ENCODE measurements around the gene LMAN1.

LMAN1 gene

DNA sequence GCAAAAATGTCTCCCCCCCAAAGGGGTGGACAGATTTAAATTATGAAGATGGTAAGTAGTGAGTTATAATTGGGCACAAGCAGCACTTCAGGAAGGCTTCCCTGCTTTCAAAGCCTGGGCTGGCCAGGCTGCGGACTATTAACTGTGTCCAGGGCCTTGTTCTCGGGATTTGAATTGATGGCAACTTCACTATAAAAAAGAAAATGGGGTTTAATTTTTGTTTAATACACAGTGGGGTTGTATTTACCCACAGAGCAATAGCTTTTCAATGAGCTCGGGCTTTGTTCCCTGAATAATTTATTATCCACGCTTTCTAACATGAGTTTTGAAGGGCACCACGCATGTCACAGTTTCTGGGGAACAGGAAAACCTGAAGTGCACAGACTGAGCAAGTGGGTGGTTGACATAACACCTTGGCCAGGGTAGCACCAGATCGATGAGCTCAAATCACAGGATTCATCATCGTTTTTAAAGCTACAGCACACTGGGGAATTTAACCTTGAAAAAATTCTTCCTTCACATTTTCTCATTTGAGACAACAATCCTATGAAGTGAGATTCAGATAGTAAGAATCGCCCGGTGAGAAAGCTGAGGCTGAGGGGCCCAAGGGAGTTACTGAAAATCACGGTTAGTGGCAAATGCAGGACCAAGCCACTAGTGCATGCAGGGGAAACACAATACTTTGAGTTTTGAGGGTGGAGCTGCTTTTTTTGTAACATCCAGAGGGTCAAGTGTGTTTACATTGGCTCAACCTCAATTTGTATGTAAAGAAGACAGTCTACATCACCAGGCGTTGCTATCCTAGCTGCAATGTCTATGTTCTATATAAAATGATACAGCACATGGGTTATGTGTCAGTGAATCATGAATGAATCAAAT, 28.9 kb upstream of the LMAN1 start:
- TF ChIP-seq, protein P1, sequence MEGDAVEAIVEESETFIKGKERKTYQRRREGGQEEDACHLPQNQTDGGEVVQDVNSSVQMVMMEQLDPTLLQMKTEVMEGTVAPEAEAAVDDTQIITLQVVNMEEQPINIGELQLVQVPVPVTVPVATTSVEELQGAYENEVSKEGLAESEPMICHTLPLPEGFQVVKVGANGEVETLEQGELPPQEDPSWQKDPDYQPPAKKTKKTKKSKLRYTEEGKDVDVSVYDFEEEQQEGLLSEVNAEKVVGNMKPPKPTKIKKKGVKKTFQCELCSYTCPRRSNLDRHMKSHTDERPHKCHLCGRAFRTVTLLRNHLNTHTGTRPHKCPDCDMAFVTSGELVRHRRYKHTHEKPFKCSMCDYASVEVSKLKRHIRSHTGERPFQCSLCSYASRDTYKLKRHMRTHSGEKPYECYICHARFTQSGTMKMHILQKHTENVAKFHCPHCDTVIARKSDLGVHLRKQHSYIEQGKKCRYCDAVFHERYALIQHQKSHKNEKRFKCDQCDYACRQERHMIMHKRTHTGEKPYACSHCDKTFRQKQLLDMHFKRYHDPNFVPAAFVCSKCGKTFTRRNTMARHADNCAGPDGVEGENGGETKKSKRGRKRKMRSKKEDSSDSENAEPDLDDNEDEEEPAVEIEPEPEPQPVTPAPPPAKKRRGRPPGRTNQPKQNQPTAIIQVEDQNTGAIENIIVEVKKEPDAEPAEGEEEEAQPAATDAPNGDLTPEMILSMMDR (IDR thresholded peaks at IDR 0.05; ENCODE audit: borderline replicate concordance, insufficient read depth, low read depth, low read length), result no peak
- no peak overlapping the region for H3K4me3 ChIP-seq (ENCODE audit: low read depth, low read length)

DNA sequence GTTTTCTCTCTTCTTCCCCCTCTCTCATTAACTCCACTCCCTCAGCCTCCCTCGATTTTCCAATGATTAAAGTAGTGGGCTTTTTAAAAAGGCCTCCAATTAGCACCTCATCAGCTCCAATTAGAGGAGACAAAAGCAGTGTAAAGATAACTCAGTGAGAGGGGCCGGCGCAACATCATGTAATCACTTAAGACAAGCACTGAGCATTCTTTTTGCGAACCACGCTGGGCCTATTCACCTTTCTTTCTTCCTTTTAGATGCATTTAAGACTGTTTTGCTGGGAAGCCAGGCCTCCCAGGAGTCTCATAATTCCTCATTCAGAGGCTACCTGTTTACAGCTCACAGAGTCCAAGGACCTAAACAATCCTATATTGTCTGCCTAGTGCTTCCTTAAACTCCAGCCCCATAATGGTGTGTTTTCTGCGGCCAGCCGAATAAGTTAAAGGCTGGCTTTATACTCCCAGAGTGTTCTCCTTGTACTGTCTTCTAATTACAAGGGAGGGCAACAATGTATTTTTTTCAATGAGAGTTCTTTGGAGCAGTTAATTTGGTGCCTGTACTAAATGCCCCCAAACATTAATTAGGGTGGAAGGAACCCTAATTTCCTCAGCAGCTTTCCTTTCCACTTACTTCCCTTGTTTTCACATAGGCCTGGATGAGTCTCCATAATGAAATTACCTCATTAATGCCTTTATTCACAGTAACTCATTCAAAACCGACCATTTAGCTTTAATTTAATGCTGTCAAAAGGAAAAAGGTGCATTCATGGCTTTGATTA, 28.0 kb upstream of the LMAN1 start:
- H3K4me3 ChIP-seq (ENCODE audit: low read depth, low read length), result no peak overlapping the region
- TF ChIP-seq, protein P1 (IDR thresholded peaks at IDR 0.05; ENCODE audit: borderline replicate concordance, insufficient read depth, low read depth, low read length), result no peak

DNA sequence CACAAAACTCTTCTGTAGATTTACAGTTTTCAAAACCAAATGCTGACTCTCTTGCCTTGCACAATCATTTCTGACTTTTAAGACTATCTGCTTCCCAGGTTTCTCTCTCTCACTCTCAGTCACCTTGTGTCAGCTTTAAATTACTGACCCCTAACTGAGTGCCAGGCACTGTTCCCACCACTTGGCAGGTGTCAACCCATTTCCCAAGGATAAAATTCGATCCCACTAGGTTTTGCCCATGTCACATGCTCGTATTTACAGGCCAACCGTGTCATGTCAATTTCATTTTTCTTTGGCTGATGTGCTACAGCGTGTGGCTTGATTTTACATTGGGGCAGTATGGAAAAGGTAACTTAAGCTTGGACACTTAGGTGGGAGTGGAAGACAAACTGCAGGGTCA, 26.1 kb upstream of the LMAN1 start:
- no peak overlapping the region for H3K4me3 ChIP-seq (ENCODE audit: low read depth, low read length)
- TF ChIP-seq, protein P1 (IDR thresholded peaks at IDR 0.05; ENCODE audit: borderline replicate concordance, insufficient read depth, low read depth, low read length), result no peak

DNA sequence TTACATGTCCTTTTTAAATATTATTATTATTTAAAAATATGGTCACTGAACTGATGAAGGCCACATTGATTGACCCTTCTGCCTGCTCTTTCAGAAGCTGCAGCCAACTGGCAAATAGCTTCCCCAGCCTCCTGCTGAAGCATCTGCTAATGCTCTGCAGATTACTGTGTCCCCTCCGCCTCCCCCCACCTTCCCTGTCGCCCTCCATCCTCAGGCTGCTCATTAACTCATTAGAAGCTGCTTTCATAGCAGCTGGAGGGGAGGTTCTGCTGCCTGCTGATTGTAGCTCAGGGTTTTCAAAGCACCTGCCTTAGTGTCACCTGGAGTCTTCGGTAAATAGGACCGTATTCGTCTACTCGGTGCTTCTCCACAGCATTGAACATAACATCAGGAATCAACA, 24.8 kb upstream of the LMAN1 start:
- TF ChIP-seq, protein P1 (IDR thresholded peaks at IDR 0.05; ENCODE audit: borderline replicate concordance, insufficient read depth, low read depth, low read length), result no peak
- H3K4me3 ChIP-seq (ENCODE audit: low read depth, low read length), result no peak overlapping the region

DNA sequence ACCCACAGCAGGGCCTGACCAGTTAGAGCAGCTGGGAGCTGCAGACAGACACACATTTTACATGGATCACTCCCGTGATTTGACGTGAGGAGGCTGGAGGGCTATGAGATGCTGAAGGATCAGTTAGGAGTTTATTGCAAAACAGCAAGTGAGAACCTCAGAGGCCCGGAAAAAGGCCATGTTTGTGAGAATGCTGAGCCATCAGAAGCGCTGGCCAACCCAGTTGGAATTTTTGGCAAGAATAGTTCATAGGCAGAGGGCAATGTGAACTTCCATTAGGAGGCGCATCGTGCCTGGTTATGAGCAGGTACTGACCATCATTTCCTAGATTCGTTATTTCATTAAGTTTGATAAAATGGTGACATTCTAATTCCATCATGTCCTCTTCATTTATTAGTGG, 23.3 kb upstream of the LMAN1 start:
- no peak overlapping the region for H3K4me3 ChIP-seq (ENCODE audit: low read depth, low read length)
- TF ChIP-seq, protein P1 (IDR thresholded peaks at IDR 0.05; ENCODE audit: borderline replicate concordance, insufficient read depth, low read depth, low read length), result no peak

DNA sequence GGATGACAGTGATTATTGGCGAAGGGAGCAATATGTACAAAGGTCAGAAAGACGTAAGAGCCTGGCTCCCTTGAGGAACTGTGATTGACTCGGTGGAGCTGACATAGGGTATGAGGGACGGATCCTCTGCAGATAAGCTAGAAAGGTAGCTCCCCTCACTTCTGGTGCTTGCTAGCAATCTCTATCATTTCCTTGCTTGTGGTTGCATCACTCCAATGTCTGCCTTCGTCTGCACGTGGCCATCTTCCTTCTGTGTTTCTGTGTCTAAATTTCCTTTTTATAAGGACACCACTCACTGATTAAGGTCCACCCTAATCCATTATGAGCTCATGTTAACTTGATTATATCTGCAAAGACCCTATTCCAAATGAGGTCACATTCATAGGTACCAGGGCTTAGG, 22.9 kb upstream of the LMAN1 start:
- TF ChIP-seq, protein P1 (IDR thresholded peaks at IDR 0.05; ENCODE audit: borderline replicate concordance, insufficient read depth, low read depth, low read length), result no peak
- no peak overlapping the region for H3K4me3 ChIP-seq (ENCODE audit: low read depth, low read length)
